NCI-H146 treated with DMSO at 0.1 percent for 48 hours (cell line): ENCODE results near the gene P2RY6.

Experiments
- DNase-seq: peaks from one replicate; lab custom pipeline; 2025; ENCODE audit not compliant: unreplicated experiment; lab: John Stamatoyannopoulos, UW

Gene P2RY6

GRCh38 chr11:73295241-73295995 is 23.3 kb downstream of the P2RY6 start:
- peak; percentile 38 for DNase-seq

- no peak for DNase-seq
Observed at GRCh38 chr11:73295996-73296318, 23.8 kb downstream of the P2RY6 start.

GRCh38 chr11:73296501-73297230 is 24.5 kb downstream of the P2RY6 start:
- no peak for DNase-seq

- no peak for DNase-seq
Observed at GRCh38 chr11:73297231-73297590, 25.1 kb downstream of the P2RY6 start.

GRCh38 chr11:73297702-73298101 is 25.6 kb downstream of the P2RY6 start:
- DNase-seq, result no peak

GRCh38 chr11:73298233-73298632 is 26.1 kb downstream of the P2RY6 start:
- no peak for DNase-seq

GRCh38 chr11:73299751-73300150 is 27.6 kb downstream of the P2RY6 start:
- no peak for DNase-seq

GRCh38 chr11:73306069-73306841 is 34.1 kb downstream of the P2RY6 start:
- DNase-seq, result no peak

GRCh38 chr11:73306977-73307322 is 34.8 kb downstream of the P2RY6 start:
- DNase-seq, result peak; percentile 53

GRCh38 chr11:73307323-73308002 is 35.3 kb downstream of the P2RY6 start:
- peak; percentile 92 for DNase-seq

- peak; percentile 60 for DNase-seq
Observed at GRCh38 chr11:73308003-73308960, 36.1 kb downstream of the P2RY6 start, which contains the start of gene ARHGEF17. ARHGEF17 (plus strand) TSS chr11:73308276; CDS start chr11:73308639, 363 bp downstream.

- DNase-seq, result no peak
Observed at GRCh38 chr11:73308961-73309919, 37.1 kb downstream of the P2RY6 start.

GRCh38 chr11:73310076-73310475 is 37.9 kb downstream of the P2RY6 start:
- DNase-seq, result no peak

- DNase-seq, result no peak
Observed at GRCh38 chr11:73310661-73311393, 38.7 kb downstream of the P2RY6 start.

- no peak for DNase-seq
Observed at GRCh38 chr11:73311394-73311869, 39.3 kb downstream of the P2RY6 start.

GRCh38 chr11:73312036-73312435 is 39.9 kb downstream of the P2RY6 start:
- DNase-seq, result no peak

GRCh38 chr11:73312851-73313327 is 40.8 kb downstream of the P2RY6 start:
- no peak for DNase-seq

GRCh38 chr11:73313652-73314051 is 41.5 kb downstream of the P2RY6 start:
- no peak for DNase-seq
